ENCODE results near the gene TIAM2.

The TIAM2 gene

GRCh38 chr6:155132617-155133016 is 137.5 kb downstream of the TIAM2 start:
- no peak for DNase-seq

- DNase-seq = no peak
Measured at GRCh38 chr6:155141002-155141401, 145.9 kb downstream of the TIAM2 start.

- no peak for DNase-seq
Measured at GRCh38 chr6:155141512-155141911, 146.4 kb downstream of the TIAM2 start.

GRCh38 chr6:155142168-155143028 is 147.3 kb downstream of the TIAM2 start:
- DNase-seq = no peak

- no peak for DNase-seq
Measured at GRCh38 chr6:155143029-155143577, 148.0 kb downstream of the TIAM2 start.

- no peak for DNase-seq
Measured at GRCh38 chr6:155143578-155144106, 148.5 kb downstream of the TIAM2 start.

GRCh38 chr6:155146205-155146604 is 151.1 kb downstream of the TIAM2 start:
- no peak for DNase-seq

GRCh38 chr6:155147958-155148663 is 153.0 kb downstream of the TIAM2 start:
- no peak for DNase-seq

- DNase-seq = no peak
Measured at GRCh38 chr6:155150967-155151671, 156.0 kb downstream of the TIAM2 start.

GRCh38 chr6:155152211-155153076 is 157.3 kb downstream of the TIAM2 start:
- DNase-seq = no peak

GRCh38 chr6:155154158-155154830 is 159.2 kb downstream of the TIAM2 start:
- no peak for DNase-seq

- DNase-seq = no peak
Measured at GRCh38 chr6:155155787-155156447, 160.8 kb downstream of the TIAM2 start.

GRCh38 chr6:155157101-155157500 is 162.0 kb downstream of the TIAM2 start:
- DNase-seq = no peak

- no peak for DNase-seq
Measured at GRCh38 chr6:155158030-155158843, 163.1 kb downstream of the TIAM2 start.

GRCh38 chr6:155162682-155163081 is 167.6 kb downstream of the TIAM2 start:
- no peak for DNase-seq

- no peak for DNase-seq
Measured at GRCh38 chr6:155163601-155164000, 168.5 kb downstream of the TIAM2 start.

GRCh38 chr6:155165029-155165710 is 170.1 kb downstream of the TIAM2 start:
- no peak for DNase-seq

GRCh38 chr6:155170519-155170918 is 175.4 kb downstream of the TIAM2 start:
- DNase-seq = no peak

GRCh38 chr6:155171109-155171746 is 176.1 kb downstream of the TIAM2 start:
- DNase-seq = peak; percentile 56
